Measurements from ENCODE around the gene COQ8A. TPM values are rescaled to one million over a fixed set of nuclear protein-coding genes. Genes with fewer than 3 reads are reported as not detected.

COQ8A gene
- total and polyA plus RNA-seq, 2 donors (not counting 1 experiment from before 2014, with no cell fraction given), result 3.8 to 19.7 TPM

- no peaks in the 10 kb centered on the region for H3K79me2 ChIP-seq (ENCODE audit: control insufficient read depth, insufficient read depth, low read length)
- no peaks in the 10 kb centered on the region for H3K9me3 ChIP-seq (ENCODE audit: control insufficient read depth, insufficient read depth, low read depth, low read length)
- no peak overlapping the region for H3K9ac ChIP-seq (ENCODE audit: insufficient read depth, low read length)
- H2AFZ ChIP-seq (ENCODE audit: low read length), result no peak overlapping the region
- H3K27me3 ChIP-seq (ENCODE audit: control insufficient read depth, insufficient read depth, low read length), result no peaks in the 10 kb centered on the region
- H3K4me2 ChIP-seq (ENCODE audit: extremely low read depth, insufficient read depth, low read length), result no peak overlapping the region
- TF ChIP-seq, protein P1, sequence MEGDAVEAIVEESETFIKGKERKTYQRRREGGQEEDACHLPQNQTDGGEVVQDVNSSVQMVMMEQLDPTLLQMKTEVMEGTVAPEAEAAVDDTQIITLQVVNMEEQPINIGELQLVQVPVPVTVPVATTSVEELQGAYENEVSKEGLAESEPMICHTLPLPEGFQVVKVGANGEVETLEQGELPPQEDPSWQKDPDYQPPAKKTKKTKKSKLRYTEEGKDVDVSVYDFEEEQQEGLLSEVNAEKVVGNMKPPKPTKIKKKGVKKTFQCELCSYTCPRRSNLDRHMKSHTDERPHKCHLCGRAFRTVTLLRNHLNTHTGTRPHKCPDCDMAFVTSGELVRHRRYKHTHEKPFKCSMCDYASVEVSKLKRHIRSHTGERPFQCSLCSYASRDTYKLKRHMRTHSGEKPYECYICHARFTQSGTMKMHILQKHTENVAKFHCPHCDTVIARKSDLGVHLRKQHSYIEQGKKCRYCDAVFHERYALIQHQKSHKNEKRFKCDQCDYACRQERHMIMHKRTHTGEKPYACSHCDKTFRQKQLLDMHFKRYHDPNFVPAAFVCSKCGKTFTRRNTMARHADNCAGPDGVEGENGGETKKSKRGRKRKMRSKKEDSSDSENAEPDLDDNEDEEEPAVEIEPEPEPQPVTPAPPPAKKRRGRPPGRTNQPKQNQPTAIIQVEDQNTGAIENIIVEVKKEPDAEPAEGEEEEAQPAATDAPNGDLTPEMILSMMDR (conservative IDR thresholded peaks at IDR 0.05 in 1 of 2, IDR thresholded peaks at IDR 0.05 in 1 of 2; ENCODE audit: low read depth in 1 of 2, low read length in 2 of 2), result no peak
- no peak for TF ChIP-seq EZH2 (IDR thresholded peaks at IDR 0.05; ENCODE audit: low read length, missing control alignments)
- peaks cover 4% of the 10 kb centered on the region for H3K36me3 ChIP-seq (ENCODE audit: control insufficient read depth, insufficient read depth, low read length)
- H4K20me1 ChIP-seq (ENCODE audit: control insufficient read depth, extremely low read depth, insufficient read depth, low read length), result no peaks in the 10 kb centered on the region
- no peak for DNase-seq (ENCODE audit: low read depth in 2 of 2)
- no peak overlapping the region for H3K27ac ChIP-seq (ENCODE audit: insufficient read depth, low read length)
- H3K4me3 ChIP-seq (replicated peaks in 1 of 4; ENCODE audit: control extremely low read depth in 1 of 4, insufficient read depth in 1 of 4, low read depth in 3 of 4, low read length in 4 of 4), result no peak overlapping the region
- H3K4me1 ChIP-seq (ENCODE audit: control insufficient read depth, extremely low read depth, insufficient read depth, low read length), result peaks cover 1% of the 10 kb centered on the region
These were observed 39.5 kb downstream of the COQ8A start for GRCh38 chr1:226979517-226980121.

- H2AFZ ChIP-seq (ENCODE audit: low read length), result no peak overlapping the region
- no peak for TF ChIP-seq EZH2 (IDR thresholded peaks at IDR 0.05; ENCODE audit: low read length, missing control alignments)
- TF ChIP-seq, protein P1 (conservative IDR thresholded peaks at IDR 0.05 in 1 of 2, IDR thresholded peaks at IDR 0.05 in 1 of 2; ENCODE audit: low read depth in 1 of 2, low read length in 2 of 2), result no peak
- H3K4me2 ChIP-seq (ENCODE audit: extremely low read depth, insufficient read depth, low read length), result no peak overlapping the region
- H3K4me1 ChIP-seq (ENCODE audit: control insufficient read depth, extremely low read depth, insufficient read depth, low read length), result no peaks in the 10 kb centered on the region
- no peak overlapping the region for H3K9ac ChIP-seq (ENCODE audit: insufficient read depth, low read length)
- no peaks in the 10 kb centered on the region for H3K27me3 ChIP-seq (ENCODE audit: control insufficient read depth, insufficient read depth, low read length)
- H3K79me2 ChIP-seq (ENCODE audit: control insufficient read depth, insufficient read depth, low read length), result no peaks in the 10 kb centered on the region
- DNase-seq (ENCODE audit: low read depth in 2 of 2), result no peak
- no peaks in the 10 kb centered on the region for H4K20me1 ChIP-seq (ENCODE audit: control insufficient read depth, extremely low read depth, insufficient read depth, low read length)
- H3K4me3 ChIP-seq (replicated peaks in 1 of 4; ENCODE audit: control extremely low read depth in 1 of 4, insufficient read depth in 1 of 4, low read depth in 3 of 4, low read length in 4 of 4), result no peak overlapping the region
- no peaks in the 10 kb centered on the region for H3K9me3 ChIP-seq (ENCODE audit: control insufficient read depth, insufficient read depth, low read depth, low read length)
- no peak overlapping the region for H3K27ac ChIP-seq (ENCODE audit: insufficient read depth, low read length)
- H3K36me3 ChIP-seq (ENCODE audit: control insufficient read depth, insufficient read depth, low read length), result peaks cover 1% of the 10 kb centered on the region
These were observed 40.0 kb downstream of the COQ8A start for GRCh38 chr1:226980122-226980560.

DNA sequence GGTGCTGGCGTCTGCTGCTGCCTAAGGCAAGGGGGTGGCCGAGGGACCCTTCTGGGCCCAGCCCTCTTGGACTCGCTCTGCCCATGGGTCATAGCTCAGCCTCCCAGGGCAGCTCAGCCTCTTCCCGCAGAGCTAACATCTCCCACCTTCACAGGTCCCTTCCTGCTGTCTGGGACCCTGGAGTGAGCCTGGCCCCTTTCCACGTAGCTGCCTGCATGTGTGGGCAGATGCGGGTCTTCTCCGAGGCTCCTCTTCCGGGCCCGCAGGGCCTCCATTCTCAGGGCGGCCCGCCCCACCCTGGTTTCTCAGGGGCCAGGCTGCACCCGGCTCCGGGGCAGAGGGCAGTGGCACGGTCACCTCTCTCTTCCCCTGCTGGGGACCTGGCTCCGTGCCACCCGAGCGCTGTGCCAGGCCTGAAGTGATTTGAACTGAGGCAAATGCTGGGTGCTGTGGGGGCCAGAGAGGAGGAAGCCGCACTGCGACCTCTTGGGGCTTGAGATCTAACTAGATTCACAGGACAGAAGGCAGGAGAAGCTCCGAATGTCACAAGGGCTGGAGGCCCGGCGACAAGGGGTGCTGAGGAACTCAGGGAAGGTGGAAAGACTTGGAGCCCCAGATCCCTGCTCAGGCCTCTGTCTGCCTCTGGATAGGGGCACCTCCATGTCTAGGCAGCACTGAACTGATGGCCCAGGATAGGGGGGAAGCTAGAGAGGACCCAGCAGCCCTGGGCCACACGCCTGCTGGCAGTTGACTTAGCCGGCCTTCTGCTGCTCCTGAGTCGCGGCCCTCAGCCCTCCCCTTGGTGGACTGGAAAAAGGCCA lies 40.7 kb downstream of the COQ8A start:
- no peak overlapping the region for H3K4me2 ChIP-seq (ENCODE audit: extremely low read depth, insufficient read depth, low read length)
- H4K20me1 ChIP-seq (ENCODE audit: control insufficient read depth, extremely low read depth, insufficient read depth, low read length), result no peaks in the 10 kb centered on the region
- TF ChIP-seq, protein P1 (conservative IDR thresholded peaks at IDR 0.05 in 1 of 2, IDR thresholded peaks at IDR 0.05 in 1 of 2; ENCODE audit: low read depth in 1 of 2, low read length in 2 of 2), result no peak
- H3K9ac ChIP-seq (ENCODE audit: insufficient read depth, low read length), result no peak overlapping the region
- H3K4me1 ChIP-seq (ENCODE audit: control insufficient read depth, extremely low read depth, insufficient read depth, low read length), result no peaks in the 10 kb centered on the region
- no peak overlapping the region for H3K27ac ChIP-seq (ENCODE audit: insufficient read depth, low read length)
- H2AFZ ChIP-seq (ENCODE audit: low read length), result no peak overlapping the region
- no peak overlapping the region for H3K4me3 ChIP-seq (replicated peaks in 1 of 4; ENCODE audit: control extremely low read depth in 1 of 4, insufficient read depth in 1 of 4, low read depth in 3 of 4, low read length in 4 of 4)
- no peaks in the 10 kb centered on the region for H3K9me3 ChIP-seq (ENCODE audit: control insufficient read depth, insufficient read depth, low read depth, low read length)
- H3K27me3 ChIP-seq (ENCODE audit: control insufficient read depth, insufficient read depth, low read length), result no peaks in the 10 kb centered on the region
- H3K79me2 ChIP-seq (ENCODE audit: control insufficient read depth, insufficient read depth, low read length), result no peaks in the 10 kb centered on the region
- no peak for DNase-seq (ENCODE audit: low read depth in 2 of 2)
- H3K36me3 ChIP-seq (ENCODE audit: control insufficient read depth, insufficient read depth, low read length), result peaks cover 1% of the 10 kb centered on the region

Measured in fibroblast of lung (primary cell).